Transverse colon (tissue), 4 donors: ENCODE data around the gene MEAF6.

Source experiments
- CTCF ChIP-seq, 5 experiments: fragments of 200-600 bp in 3 of 5; fragments of 450-650 bp in 2 of 5; sonication (generic) in 3 of 5; IDR thresholded peaks; 1 replicate in 2 of 5; 2 replicates in 3 of 5; pipeline ENCODE4 v1.5.1; 2016 to 2017; ENCODE audit warnings: antibody characterized with exemption in 5 of 5, inconsistent platforms in 3 of 5, mild to moderate bottlenecking in 2 of 5, moderate library complexity in 1 of 5
- EP300 ChIP-seq: sonication (generic); formaldehyde crosslinking; IDR thresholded peaks from one replicate; pipeline ENCODE4 v1.6.1; 2017; ENCODE audit warnings: antibody characterized with exemption, low read depth
- POLR2A ChIP-seq: fragments of 450-650 bp; IDR thresholded peaks from one replicate; pipeline ENCODE4 v1.6.1; 2016; ENCODE audit warnings: antibody characterized with exemption, mild to moderate bottlenecking, moderate library complexity
- POLR2AphosphoS5 ChIP-seq, 3 donors: sonication (generic); formaldehyde crosslinking; IDR thresholded peaks; one replicate each; pipeline ENCODE4 v1.6.1; 2016; ENCODE audit warnings: antibody characterized with exemption in 3 of 3

GRCh38 chr1:37452416-37452815, 62.1 kb downstream of the MEAF6 start:
- TF ChIP-seq POLR2A (no peak), CTCF (IDR thresholded peaks at IDR 0.05) (no peak), EP300 (no peak), POLR2AphosphoS5 (IDR thresholded peaks at IDR 0.05) (no peak)
